Common myeloid progenitor, CD34-positive (primary cell): ENCODE results near the gene VWA5B1.
"Not testable (repeated sequence)": the region's sequence is repeated elsewhere in the genome, so short reads cannot be mapped to it uniquely, and the experiment has no call there.

ENCODE experiments used
- CTCF ChIA-PET: fragments of 350-600 bp; sonication (Branson Sonifier 250); formaldehyde crosslinking; loops from one replicate; lab custom pipeline; 2021; ENCODE audit warnings: antibody characterized with exemption; lab: Charles Lee
- POLR2A ChIA-PET: fragments of 350-600 bp; sonication (Branson Sonifier 250); formaldehyde crosslinking; loops from one replicate; lab custom pipeline; 2021; ENCODE audit warnings: antibody characterized with exemption; lab: Charles Lee
- DNase-seq, 3 donors: peaks; one replicate each; pipeline versions ENCODE4 v3.0.0 to v3.0.0-alpha.2; 2013
- H3K27ac ChIP-seq, 2 experiments: 1 replicate in 1 of 2; 2 replicates in 1 of 2; pipeline ENCODE4 v1.7.0; 2013; ENCODE audit warnings: inconsistent platforms in 2 of 2, low read length in 2 of 2, mild to moderate bottlenecking in 2 of 2, low read depth in 1 of 2, moderate library complexity in 1 of 2; ENCODE audit not compliant: severe bottlenecking in 2 of 2, insufficient read depth in 1 of 2, poor library complexity in 1 of 2
- H3K27me3 ChIP-seq, 5 experiments: replicated peaks in 2 of 5; 1 replicate in 3 of 5; 2 replicates in 2 of 5; pipeline versions ENCODE4 v1.6.1 to v1.7.0; 2013; ENCODE audit warnings: low read length in 4 of 5, mild to moderate bottlenecking in 2 of 5, moderate library complexity in 2 of 5, inconsistent platforms in 1 of 5; ENCODE audit not compliant: insufficient read depth in 5 of 5, control insufficient read depth in 4 of 5
- H3K36me3 ChIP-seq, 4 experiments: 1 replicate in 2 of 4; 2 replicates in 2 of 4; pipeline versions ENCODE4 v1.6.1 to v1.7.0; 2013; ENCODE audit warnings: low read length in 3 of 4, control low read depth in 1 of 4, mild to moderate bottlenecking in 1 of 4; ENCODE audit not compliant: control insufficient read depth in 4 of 4, insufficient read depth in 4 of 4
- H3K4me1 ChIP-seq, 4 experiments: 1 replicate in 3 of 4; 2 replicates in 1 of 4; pipeline versions ENCODE4 v1.6.1 to v1.7.1; 2013; ENCODE audit warnings: low read length in 3 of 4, mild to moderate bottlenecking in 3 of 4, control low read depth in 1 of 4, inconsistent platforms in 1 of 4, moderate library complexity in 1 of 4; ENCODE audit not compliant: control insufficient read depth in 4 of 4, insufficient read depth in 4 of 4; ENCODE audit errors: control extremely low read depth in 1 of 4
- H3K4me3 ChIP-seq, 7 experiments: 1 replicate in 4 of 7; 2 replicates in 3 of 7; pipeline versions ENCODE4 v1.5.1 to v1.7.0; 2013; ENCODE audit warnings: mild to moderate bottlenecking in 7 of 7, low read length in 6 of 7, moderate library complexity in 6 of 7, inconsistent platforms in 2 of 7, low read depth in 2 of 7, control low read depth in 1 of 7; ENCODE audit not compliant: insufficient read depth in 4 of 7, control insufficient read depth in 1 of 7; ENCODE audit errors: extremely low read depth in 1 of 7
- H3K9me3 ChIP-seq, 5 experiments: 1 replicate in 4 of 5; 2 replicates in 1 of 5; pipeline versions ENCODE4 v1.6.1 to v1.7.1; 2013; ENCODE audit warnings: low read length in 4 of 5, mild to moderate bottlenecking in 2 of 5, inconsistent platforms in 1 of 5, low read depth in 1 of 5, moderate library complexity in 1 of 5; ENCODE audit not compliant: control insufficient read depth in 4 of 5, insufficient read depth in 2 of 5; ENCODE audit errors: control extremely low read depth in 1 of 5
- WGBS: methylation state at CpG from one replicate; pipeline ENCODE4 v1.1.5; 2013; ENCODE audit not compliant: insufficient coverage; 5-methylcytosine and 5-hydroxymethylcytosine counted together

Gene VWA5B1

DNA sequence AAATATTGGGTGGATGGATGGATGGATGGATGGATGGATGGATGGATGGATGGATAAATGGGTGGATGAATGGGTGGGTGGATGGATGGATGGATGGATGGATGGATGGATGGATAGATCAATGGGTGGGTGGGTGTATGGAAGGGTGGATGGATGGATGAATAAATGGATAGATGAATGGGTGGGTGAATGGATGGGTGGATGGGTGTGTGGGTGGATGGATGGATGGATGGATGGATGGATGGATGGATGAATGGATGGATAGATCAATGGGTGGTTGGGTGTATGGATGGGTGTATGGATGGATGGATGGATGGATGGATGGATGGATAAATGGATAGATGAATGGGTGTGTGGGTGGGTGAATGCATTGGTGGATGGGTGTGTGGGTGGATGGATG, 17.0 kb upstream of the VWA5B1 start:
- H3K9me3 ChIP-seq, H3K4me3 ChIP-seq, CTCF ChIA-PET, H3K36me3 ChIP-seq, H3K4me1 ChIP-seq, DNase-seq, POLR2A ChIA-PET, H3K27ac ChIP-seq: not testable (repeated sequence)
- peaks cover 0 to 39% (median 6%) of the 10 kb centered on the region in 5 experiments for H3K27me3 ChIP-seq

GRCh38 chr1:20275319-20275925, 15.3 kb upstream of the VWA5B1 start:
- no peaks in the 10 kb centered on the region for H3K4me1 ChIP-seq
- 51% methylated on average over 6 of the region's 7 CpGs for WGBS
- no peak for DNase-seq
- ChIA-PET CTCF (no interaction called here), POLR2A (interaction anchor here (0.7 kb wide), 1 partner anchor 123 kb away, joined by 3 read pairs; no protein-coding TSS in a partner anchor)
- H3K9me3 ChIP-seq, result no peaks in the 10 kb centered on the region
- no peak overlapping the region for H3K27ac ChIP-seq
- no peaks in the 10 kb centered on the region for H3K36me3 ChIP-seq
- H3K4me3 ChIP-seq, result no peak overlapping the region
- H3K27me3 ChIP-seq, result peaks cover 0 to 38% (median 6%) of the 10 kb centered on the region in 5 experiments

DNA sequence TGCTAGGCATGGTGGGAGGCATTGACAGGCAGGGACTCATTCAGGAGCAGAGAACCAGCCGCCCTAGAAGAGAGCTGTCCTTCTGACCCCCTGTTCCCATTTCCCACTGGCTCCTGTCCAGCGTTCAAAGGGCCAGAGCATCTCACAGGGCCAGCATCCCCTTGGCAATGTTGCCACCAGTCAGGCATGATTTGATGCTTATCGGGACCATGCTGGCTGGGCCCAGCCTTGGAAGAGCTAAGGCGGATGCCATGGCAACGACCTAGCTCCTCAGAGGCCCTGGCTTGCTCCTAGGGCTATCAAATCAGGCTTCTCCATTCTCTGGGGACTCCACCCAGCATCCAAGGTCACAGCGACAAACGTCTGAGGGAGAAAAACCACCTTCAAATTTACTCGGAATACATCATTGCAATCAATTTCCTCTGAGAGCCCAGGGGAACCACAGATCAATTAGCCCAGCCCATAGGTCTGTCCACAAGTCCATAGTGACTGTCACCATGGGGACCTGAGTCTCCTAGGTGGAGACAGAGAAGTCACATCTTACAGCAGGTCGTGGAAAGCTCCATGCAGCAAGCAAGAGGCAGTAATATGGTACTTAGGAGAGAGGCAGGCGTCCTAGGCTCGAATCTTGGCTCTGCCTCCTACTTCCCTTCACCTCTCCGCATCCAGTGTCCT, 14.1 kb upstream of the VWA5B1 start:
- Histone ChIP-seq H3K27me3 (peaks cover 0 to 37% (median 6%) of the 10 kb centered on the region in 5 experiments), H3K4me3 (no peak overlapping the region)
- POLR2A ChIA-PET, result no interaction called here

DNA sequence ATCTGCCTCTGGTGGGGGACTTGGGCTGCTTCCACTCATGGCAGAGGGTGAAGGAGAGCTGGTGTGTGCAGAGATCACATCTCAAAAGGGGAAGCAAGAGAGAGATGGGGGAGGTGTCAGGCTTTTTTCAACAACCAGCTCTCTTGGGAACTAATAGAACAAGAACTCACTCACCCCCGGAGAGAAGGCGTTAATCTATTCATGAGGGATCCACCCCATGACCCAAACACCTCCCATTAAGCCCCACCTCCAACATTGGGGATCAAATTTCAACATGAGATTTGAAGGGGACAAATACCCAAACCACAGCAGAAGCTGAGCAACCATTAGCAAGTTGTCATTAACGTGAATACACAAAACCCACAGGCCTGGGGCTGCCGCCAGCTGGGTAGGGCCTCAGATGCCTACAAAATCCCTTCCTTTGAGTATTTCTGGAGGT, 12.0 kb upstream of the VWA5B1 start:
- H3K27ac ChIP-seq, result no peak overlapping the region
- no peak for DNase-seq
- H3K9me3 ChIP-seq, result no peaks in the 10 kb centered on the region
- ChIA-PET POLR2A (no interaction called here), CTCF (no interaction called here)
- H3K4me3 ChIP-seq, result no peak overlapping the region
- no peaks in the 10 kb centered on the region for H3K4me1 ChIP-seq
- no peaks in the 10 kb centered on the region for H3K36me3 ChIP-seq
- peaks cover 2 to 40% (median 5%) of the 10 kb centered on the region in 5 experiments for H3K27me3 ChIP-seq
- 54% methylated on average over 3 of the region's 4 CpGs for WGBS

More for the DNA sequence above, 14.1 kb upstream of the VWA5B1 start:
- H3K36me3 ChIP-seq, result no peaks in the 10 kb centered on the region
- 92% methylated on average over 9 of the region's 12 CpGs for WGBS
- H3K9me3 ChIP-seq, result no peaks in the 10 kb centered on the region
- no peaks in the 10 kb centered on the region for H3K4me1 ChIP-seq
- CTCF ChIA-PET, result no interaction called here
- no peak overlapping the region for H3K27ac ChIP-seq
- no peak for DNase-seq

GRCh38 chr1:20279509-20279908, 11.2 kb upstream of the VWA5B1 start:
- Histone ChIP-seq H3K4me1 (no peaks in the 10 kb centered on the region), H3K4me3 (no peak overlapping the region), H3K27ac (no peak overlapping the region), H3K9me3 (no peaks in the 10 kb centered on the region), H3K36me3 (no peaks in the 10 kb centered on the region), H3K27me3 (peaks cover 4 to 48% (median 5%) of the 10 kb centered on the region in 5 experiments)
- DNase-seq, result no peak
- ChIA-PET CTCF (no interaction called here), POLR2A (no interaction called here)
- WGBS, result 90% methylated on average over 7 of the region's 7 CpGs

DNA sequence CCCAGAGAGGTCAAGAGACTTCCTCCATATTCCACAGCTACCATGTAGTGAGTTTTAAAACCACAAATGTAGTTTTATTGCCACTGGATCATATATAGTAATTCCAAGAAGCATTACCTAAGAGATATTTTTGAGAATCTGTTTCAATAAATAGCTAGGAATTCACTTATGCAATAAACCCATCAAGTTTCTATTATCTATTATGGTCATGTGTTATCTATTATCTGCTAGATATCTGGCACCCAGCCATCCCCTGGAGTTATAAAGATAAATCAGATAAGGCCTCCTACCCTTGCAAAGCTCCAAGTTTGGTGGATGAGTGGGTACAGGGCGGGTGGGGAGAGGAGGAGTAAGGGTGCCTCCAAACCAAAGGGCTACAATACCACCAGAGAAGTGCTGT, 10.3 kb upstream of the VWA5B1 start:
- no peak overlapping the region for H3K27ac ChIP-seq
- no peak for DNase-seq
- 100% methylated on average over 1 of the region's 1 CpG for WGBS
- ChIA-PET POLR2A (no interaction called here), CTCF (no interaction called here)
- H3K4me1 ChIP-seq, result no peaks in the 10 kb centered on the region
- H3K36me3 ChIP-seq, result no peaks in the 10 kb centered on the region
- H3K9me3 ChIP-seq, result peaks cover 0 to 3% (median 0%) of the 10 kb centered on the region in 5 experiments
- H3K27me3 ChIP-seq, result peaks cover 4 to 53% (median 5%) of the 10 kb centered on the region in 5 experiments
- no peak overlapping the region for H3K4me3 ChIP-seq

GRCh38 chr1:20280906-20281305, 9.8 kb upstream of the VWA5B1 start:
- ChIA-PET POLR2A (no interaction called here), CTCF (no interaction called here)
- no peak for DNase-seq
- Histone ChIP-seq H3K36me3 (no peaks in the 10 kb centered on the region), H3K4me1 (no peaks in the 10 kb centered on the region), H3K27ac (no peak overlapping the region), H3K9me3 (peaks cover 0 to 9% (median 0%) of the 10 kb centered on the region in 5 experiments), H3K27me3 (peaks cover 4 to 53% (median 5%) of the 10 kb centered on the region in 5 experiments), H3K4me3 (no peak overlapping the region)
- WGBS, result 95% methylated on average over 5 of the region's 6 CpGs
